Activated T-helper 1 cell treated with anti-CD3 and anti-CD28 coated beads, Interleukin-12 subunit alpha, Interleukin-12 subunit beta, Interleukin-2, Interleukin-4 antibody, amounts not matched to agents 30 ng/mL and 10 ng/mL and 1 ng/mL, durations not matched to agents 14 hours and 24 hours and 36 hours (primary cell): ENCODE data around the gene MTMR2. TPM values are rescaled to one million over a fixed set of nuclear protein-coding genes. Genes with fewer than 3 reads are reported as not detected.

Experiments
- DNase-seq: peaks from one replicate; pipeline ENCODE4 v3.0.0; 2021; ENCODE audit warnings: low spot score
- H3K27ac Mint-ChIP-seq: one replicate; pipeline ENCODE4 v1.8.0; 2021; ENCODE audit warnings: mild to moderate bottlenecking, mixed read lengths
- H3K27me3 Mint-ChIP-seq: one replicate; pipeline ENCODE4 v1.8.0; 2022; ENCODE audit warnings: mild to moderate bottlenecking, moderate library complexity, mixed read lengths; ENCODE audit not compliant: insufficient read depth
- H3K36me3 Mint-ChIP-seq: one replicate; pipeline ENCODE4 v1.8.0; 2021; ENCODE audit warnings: low read depth, mixed read lengths
- H3K4me1 Mint-ChIP-seq: one replicate; pipeline ENCODE4 v1.8.0; 2021; ENCODE audit warnings: low read depth, mixed read lengths
- H3K4me3 Mint-ChIP-seq: one replicate; pipeline ENCODE4 v1.8.0; 2021; ENCODE audit warnings: mild to moderate bottlenecking, moderate library complexity, mixed read lengths
- H3K9me3 Mint-ChIP-seq: one replicate; pipeline ENCODE4 v1.8.0; 2021; ENCODE audit warnings: mixed read lengths
- intact Hi-C: fragments of 100-400 bp; cut with micrococcal nuclease; formaldehyde crosslinking; loops from one replicate; pipeline ENCODE4 v1.15.1; 2024
- total RNA-seq: library from RNA; stranded (reverse); gene quantifications from 2 replicates; pipeline ENCODE4 v1.2.3, GENCODE V29; 2022

The MTMR2 gene
- total RNA-seq = 41.3 and 41.7 TPM in 2 replicates

- intact Hi-C loops = loop anchor here (1.0 to 10.0 kb wide), 7 partner anchors 47 to 839 kb away; partner anchors contain the start of genes CEP57, ENDOD1, JRKL and MAML2
- Mint-ChIP-seq H3K27ac (peak within 1 kb of the TSS; percentile 86), H3K4me3 (peak within 1 kb of the TSS; percentile 100), H3K9me3 (no peaks in the 10 kb centered on the region), H3K27me3 (peaks cover 3% of the 10 kb centered on the region), H3K4me1 (peaks cover 31% of the 10 kb centered on the region), H3K36me3 (peaks cover 7% of the 10 kb centered on the region)
- DNase-seq = peak; percentile 39
These were observed at the start of gene MTMR2 for GRCh38 chr11:95923728-95924413. MTMR2 (minus strand) TSS chr11:95924107; CDS start chr11:95923954, 153 bp downstream.

- H3K4me3 Mint-ChIP-seq = no peak overlapping the region
- H3K4me1 Mint-ChIP-seq = no peaks in the 10 kb centered on the region
- H3K9me3 Mint-ChIP-seq = no peaks in the 10 kb centered on the region
- H3K36me3 Mint-ChIP-seq = no peaks in the 10 kb centered on the region
- no peak for DNase-seq
- intact Hi-C loops = loop anchor here (5.0 kb wide), 1 partner anchor 425 kb away; no protein-coding TSS in a partner anchor
- no peak overlapping the region for H3K27ac Mint-ChIP-seq
- H3K27me3 Mint-ChIP-seq = peaks cover 1% of the 10 kb centered on the region
These were observed 48.2 kb upstream of the MTMR2 start for GRCh38 chr11:95972060-95972459.

DNA sequence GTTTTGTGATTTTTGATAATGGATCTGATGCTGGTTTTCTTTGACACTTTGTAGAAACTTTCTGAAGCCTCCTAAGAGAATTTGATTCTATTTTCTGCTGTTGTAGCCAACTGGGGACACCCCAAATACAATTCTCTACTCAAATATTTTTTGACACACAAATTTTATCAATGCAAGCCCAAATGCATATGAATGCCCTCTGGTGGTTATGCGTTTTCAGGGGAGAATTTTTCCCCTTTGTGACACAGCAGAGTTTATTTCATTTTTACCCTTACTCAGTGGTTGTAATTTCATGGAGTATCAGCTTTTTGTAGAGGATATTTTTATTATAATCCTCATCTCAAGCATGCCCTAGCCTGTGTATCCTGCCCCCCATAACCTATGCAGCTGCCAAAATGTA, 44.7 kb upstream of the MTMR2 start:
- no peaks in the 10 kb centered on the region for H3K9me3 Mint-ChIP-seq
- H3K4me3 Mint-ChIP-seq = no peak overlapping the region
- no peak for DNase-seq
- H3K27ac Mint-ChIP-seq = no peak overlapping the region
- H3K27me3 Mint-ChIP-seq = peaks cover 3% of the 10 kb centered on the region
- H3K4me1 Mint-ChIP-seq = no peaks in the 10 kb centered on the region
- H3K36me3 Mint-ChIP-seq = no peaks in the 10 kb centered on the region
- intact Hi-C loops = loop anchor here (5.0 kb wide), 1 partner anchor 131 kb away; no protein-coding TSS in a partner anchor

GRCh38 chr11:95964281-95964680, 40.4 kb upstream of the MTMR2 start:
- intact Hi-C loops = no loop called here
- DNase-seq = no peak
- H3K9me3 Mint-ChIP-seq = no peaks in the 10 kb centered on the region
- no peak overlapping the region for H3K4me3 Mint-ChIP-seq
- H3K4me1 Mint-ChIP-seq = no peaks in the 10 kb centered on the region
- H3K27ac Mint-ChIP-seq = no peak overlapping the region
- H3K36me3 Mint-ChIP-seq = no peaks in the 10 kb centered on the region
- H3K27me3 Mint-ChIP-seq = peaks cover 8% of the 10 kb centered on the region

DNA sequence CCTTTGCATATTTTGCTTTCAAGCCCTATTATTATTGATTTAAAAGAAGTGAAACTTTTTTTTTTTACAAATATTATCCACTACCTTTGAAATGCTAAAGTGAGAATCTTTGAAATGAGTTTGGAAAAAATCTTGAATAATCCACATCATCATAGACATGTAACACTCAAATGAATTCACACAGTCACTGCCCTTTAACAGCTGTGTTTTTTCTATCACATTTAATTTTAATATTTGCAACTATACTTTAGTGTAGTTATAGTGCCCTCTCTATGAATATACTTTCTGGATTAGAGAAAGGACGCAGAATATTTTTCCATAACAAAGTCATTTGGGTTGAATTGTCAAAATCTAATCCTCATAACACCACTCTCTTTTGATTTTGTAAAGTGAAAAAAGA, 37.9 kb upstream of the MTMR2 start:
- Mint-ChIP-seq H3K4me3 (no peak overlapping the region), H3K4me1 (no peaks in the 10 kb centered on the region)
- no peak for DNase-seq

DNA sequence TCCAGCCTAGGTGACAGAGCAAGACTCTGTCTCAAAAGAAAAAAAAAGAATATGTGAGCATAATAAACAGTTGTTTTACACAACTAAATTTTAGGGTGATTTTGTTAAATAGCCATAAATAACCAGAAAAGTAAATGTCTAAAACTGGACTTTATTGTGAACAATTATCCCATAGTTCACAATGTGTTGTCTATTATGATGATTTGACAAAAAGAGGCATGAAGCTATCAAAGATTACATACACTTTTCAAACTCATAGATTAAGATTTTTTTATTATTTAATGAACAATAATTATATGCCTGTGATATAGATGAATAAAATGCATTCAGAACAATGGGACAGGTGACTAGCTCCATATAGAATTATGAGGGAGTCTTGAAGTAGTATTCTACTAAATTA, 27.0 kb upstream of the MTMR2 start:
- Mint-ChIP-seq H3K36me3 (no peaks in the 10 kb centered on the region), H3K4me1 (no peaks in the 10 kb centered on the region), H3K4me3 (no peak overlapping the region), H3K27me3 (no peaks in the 10 kb centered on the region), H3K9me3 (peaks cover 20% of the 10 kb centered on the region), H3K27ac (no peak overlapping the region)
- DNase-seq = no peak
- intact Hi-C loops = no loop called here

More for the DNA sequence above, 37.9 kb upstream of the MTMR2 start:
- Mint-ChIP-seq H3K36me3 (no peaks in the 10 kb centered on the region), H3K9me3 (no peaks in the 10 kb centered on the region), H3K27me3 (peaks cover 8% of the 10 kb centered on the region), H3K27ac (no peak overlapping the region)
- intact Hi-C loops = no loop called here

DNA sequence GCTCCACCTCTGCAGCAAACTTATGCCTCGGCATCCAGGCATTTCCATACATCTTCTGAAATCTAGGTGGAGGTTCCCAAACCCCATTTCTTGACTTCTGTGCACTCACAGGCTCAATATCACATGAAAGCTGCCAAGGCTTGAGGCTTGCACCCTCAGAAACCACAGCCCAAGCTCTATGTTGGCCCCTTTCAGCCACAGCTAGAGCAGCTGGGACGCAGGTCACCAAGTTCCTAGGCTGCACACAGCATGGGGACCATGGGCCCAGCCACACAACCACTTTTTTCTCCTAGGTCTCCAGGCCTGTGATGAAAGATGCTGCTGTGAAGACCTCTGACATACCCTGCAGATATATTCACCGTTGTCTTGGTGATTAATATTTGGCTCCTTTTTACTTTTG, 24.7 kb upstream of the MTMR2 start:
- intact Hi-C loops = no loop called here
- H3K27me3 Mint-ChIP-seq = no peaks in the 10 kb centered on the region
- no peak overlapping the region for H3K27ac Mint-ChIP-seq

GRCh38 chr11:95944623-95945022, 20.7 kb upstream of the MTMR2 start:
- no peak for DNase-seq
- no peaks in the 10 kb centered on the region for H3K36me3 Mint-ChIP-seq
- intact Hi-C loops = no loop called here
- no peak overlapping the region for H3K27ac Mint-ChIP-seq
- no peaks in the 10 kb centered on the region for H3K4me1 Mint-ChIP-seq
- peaks cover 32% of the 10 kb centered on the region for H3K9me3 Mint-ChIP-seq
- H3K27me3 Mint-ChIP-seq = no peaks in the 10 kb centered on the region
- H3K4me3 Mint-ChIP-seq = no peak overlapping the region

More for the DNA sequence above, 24.7 kb upstream of the MTMR2 start:
- DNase-seq = no peak
- H3K4me1 Mint-ChIP-seq = no peaks in the 10 kb centered on the region
- H3K4me3 Mint-ChIP-seq = no peak overlapping the region
- peaks cover 33% of the 10 kb centered on the region for H3K9me3 Mint-ChIP-seq
- H3K36me3 Mint-ChIP-seq = no peaks in the 10 kb centered on the region

GRCh38 chr11:95943546-95943945, 19.6 kb upstream of the MTMR2 start:
- no peak overlapping the region for H3K4me3 Mint-ChIP-seq
- H3K9me3 Mint-ChIP-seq = peaks cover 26% of the 10 kb centered on the region
- H3K36me3 Mint-ChIP-seq = no peaks in the 10 kb centered on the region
- intact Hi-C loops = no loop called here
- H3K27me3 Mint-ChIP-seq = no peaks in the 10 kb centered on the region
- H3K4me1 Mint-ChIP-seq = no peaks in the 10 kb centered on the region
- no peak for DNase-seq
- H3K27ac Mint-ChIP-seq = no peak overlapping the region

- intact Hi-C loops = no loop called here
- Mint-ChIP-seq H3K9me3 (peaks cover 7% of the 10 kb centered on the region), H3K27ac (no peak overlapping the region), H3K27me3 (no peaks in the 10 kb centered on the region), H3K4me1 (no peaks in the 10 kb centered on the region), H3K36me3 (no peaks in the 10 kb centered on the region), H3K4me3 (no peak overlapping the region)
- DNase-seq = no peak
These were observed 15.2 kb upstream of the MTMR2 start for GRCh38 chr11:95939091-95939490.

- Mint-ChIP-seq H3K4me3 (no peak overlapping the region), H3K4me1 (no peaks in the 10 kb centered on the region), H3K36me3 (no peaks in the 10 kb centered on the region), H3K27me3 (peaks cover 3% of the 10 kb centered on the region), H3K9me3 (peaks cover 4% of the 10 kb centered on the region), H3K27ac (no peak overlapping the region)
- no peak for DNase-seq
- intact Hi-C loops = no loop called here
These were observed 13.5 kb upstream of the MTMR2 start for GRCh38 chr11:95937358-95937757.

GRCh38 chr11:95933594-95933993, 9.7 kb upstream of the MTMR2 start:
- Mint-ChIP-seq H3K36me3 (no peaks in the 10 kb centered on the region), H3K27ac (no peak overlapping the region), H3K4me3 (no peak overlapping the region), H3K9me3 (peaks cover 16% of the 10 kb centered on the region), H3K27me3 (peaks cover 14% of the 10 kb centered on the region), H3K4me1 (no peaks in the 10 kb centered on the region)
- no peak for DNase-seq
- intact Hi-C loops = no loop called here

DNA sequence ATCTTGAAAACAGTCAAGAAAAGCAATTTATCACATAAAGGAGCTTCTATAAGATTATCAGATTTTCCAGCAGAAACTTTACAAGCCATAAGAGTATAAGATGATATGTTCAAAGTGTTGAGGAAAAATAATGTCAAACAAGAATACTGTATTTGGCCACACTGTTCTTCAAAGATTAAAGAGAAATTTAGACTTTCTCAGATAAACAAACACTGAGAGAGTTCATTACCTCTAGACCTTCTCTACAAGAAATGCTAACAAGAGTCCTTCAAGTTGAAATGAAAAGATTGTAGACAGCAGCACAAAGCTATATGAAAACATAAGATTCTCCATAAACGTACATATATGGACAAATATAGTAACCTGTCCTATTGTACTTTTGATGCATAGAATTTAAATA, 8.0 kb upstream of the MTMR2 start:
- Mint-ChIP-seq H3K27ac (no peak overlapping the region), H3K27me3 (peaks cover 14% of the 10 kb centered on the region), H3K4me3 (no peak overlapping the region), H3K4me1 (no peaks in the 10 kb centered on the region), H3K9me3 (peaks cover 16% of the 10 kb centered on the region), H3K36me3 (no peaks in the 10 kb centered on the region)
- DNase-seq = no peak
- intact Hi-C loops = no loop called here

DNA sequence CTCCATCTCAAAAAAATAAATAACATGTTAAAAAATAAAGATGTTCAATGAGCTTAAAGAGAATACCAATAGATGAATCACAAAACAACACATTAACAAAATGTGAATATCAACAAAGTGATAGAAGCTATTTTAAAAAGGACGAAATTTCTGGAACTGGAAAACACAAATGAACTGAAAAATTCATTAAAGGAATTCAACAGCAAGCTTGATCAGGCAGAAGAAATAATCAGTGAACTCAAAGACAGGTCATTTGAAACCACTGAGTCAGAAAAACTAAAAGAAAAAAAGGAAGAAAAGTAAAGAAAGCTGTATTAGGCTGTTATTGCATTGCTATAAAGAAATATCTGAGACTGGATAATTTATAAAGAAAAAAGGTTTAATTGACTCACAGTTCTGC, 7.0 kb upstream of the MTMR2 start:
- no peaks in the 10 kb centered on the region for H3K4me1 Mint-ChIP-seq
- H3K27ac Mint-ChIP-seq = no peak overlapping the region
- H3K27me3 Mint-ChIP-seq = peaks cover 17% of the 10 kb centered on the region
- intact Hi-C loops = no loop called here
- peaks cover 16% of the 10 kb centered on the region for H3K9me3 Mint-ChIP-seq
- H3K36me3 Mint-ChIP-seq = no peaks in the 10 kb centered on the region
- DNase-seq = no peak
- no peak overlapping the region for H3K4me3 Mint-ChIP-seq
